ENCODE measurements around the gene EFTUD2. TPM values are rescaled to one million over a fixed set of nuclear protein-coding genes. Genes with fewer than 3 reads are reported as not detected.

The EFTUD2 gene
- total and polyA plus RNA-seq, 2 of the 13 experiments (the other 11 are each of a cell fraction or from before 2014, with no cell fraction given) = 111 to 137 TPM

- no peak for TF ChIP-seq ZNF335 (CRISPR knock-in tag; IDR thresholded peaks at IDR 0.05)
- TF ChIP-seq RBFOX2 (IDR thresholded peaks at IDR 0.05; ENCODE audit: low read depth, low read length) = no peak
- TF ChIP-seq ARID4A (CRISPR knock-in tag; IDR thresholded peaks at IDR 0.05; ENCODE audit: borderline replicate concordance) = no peak
- TF ChIP-seq ZNF30 (CRISPR knock-in tag; IDR thresholded peaks at IDR 0.05) = no peak
Observed at GRCh38 chr17:44879376-44879775, 19.9 kb downstream of the EFTUD2 start (continued).

DNA sequence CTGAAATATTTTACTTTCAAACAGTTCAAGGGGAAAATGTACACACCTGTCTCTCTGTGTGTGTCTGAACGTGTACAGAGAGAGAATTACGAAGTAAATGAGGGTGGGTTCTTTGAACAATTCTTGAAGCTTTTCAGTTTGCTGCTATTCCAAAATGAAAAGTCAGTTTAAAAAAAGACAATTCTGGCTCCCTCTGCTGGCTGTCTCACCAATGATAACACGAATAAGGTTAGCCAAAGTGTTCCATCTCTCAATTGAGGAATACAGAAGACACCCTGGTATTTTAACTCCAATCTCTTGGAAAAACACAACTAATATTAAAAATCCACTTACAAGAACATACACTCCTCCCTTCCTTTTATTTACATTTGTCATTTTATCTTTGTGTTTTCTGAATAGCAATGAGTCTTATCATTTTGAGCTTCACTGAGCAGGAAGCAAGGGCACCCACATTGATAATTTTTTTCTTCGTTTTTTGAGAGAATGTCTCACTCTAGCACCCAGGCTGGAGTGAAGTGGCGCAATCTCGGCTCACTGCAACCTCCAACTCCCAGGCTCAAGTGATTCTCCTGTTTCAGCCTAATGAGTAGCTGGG lies 20.5 kb downstream of the EFTUD2 start:
- Histone ChIP-seq H3K4me2 (ENCODE audit: low read depth, low read length) (no peak overlapping the region), H4K20me1 (ENCODE audit: insufficient read depth, low read length) (no peaks in the 10 kb centered on the region), H3K27ac (ENCODE audit: extremely low read length, insufficient read depth, low read length) (no peak overlapping the region), H3K4me1 (ENCODE audit: insufficient read depth, low read length) (no peaks in the 10 kb centered on the region), H3K9ac (ENCODE audit: insufficient read depth, low read depth, low read length) (no peak overlapping the region), H2AFZ (ENCODE audit: low read length) (no peak overlapping the region), H3K79me2 (ENCODE audit: insufficient read depth, low read length) (no peaks in the 10 kb centered on the region), H3K9me3 (ENCODE audit: low read length) (no peaks in the 10 kb centered on the region), H3K4me3 (replicated peaks in 1 of 3; ENCODE audit: insufficient read depth in 1 of 3, low read depth in 2 of 3, low read length in 3 of 3) (no peak overlapping the region), H3K27me3 (ENCODE audit: control insufficient read depth in 1 of 2, insufficient read depth in 2 of 2, low read length in 2 of 2) (no peaks in the 10 kb centered on the region), H3K36me3 (replicated peaks in 1 of 2; ENCODE audit: control insufficient read depth in 1 of 2, insufficient read depth in 2 of 2, low read length in 2 of 2) (peaks cover 46 to 89% of the 10 kb centered on the region in 2 experiments)
- CTCF ChIA-PET (ENCODE audit: low intra/inter-chr PET ratio, low total read pairs) = interaction anchor here (1.7 to 1.8 kb wide), 2 partner anchors 100 to 104 kb away, joined by 13 to 25 read pairs; no protein-coding TSS in a partner anchor
- POLR2A ChIA-PET = interaction anchor here (1.6 kb wide), 1 partner anchor 20 kb away, joined by 4 read pairs; the partner anchor contains the start of gene EFTUD2
- BruUV-seq (replicated peaks) = no TSS peak
- peak; percentile 45; the same call in 2 of the 3 replicates for ATAC-seq
- in situ Hi-C loops (cut with HindIII; ENCODE audit: extremely low pct_ligation_motif_present, low pct_unique_long_range_greater_than_20kb) (no loop called here), intact Hi-C loops (cut with micrococcal nuclease; ENCODE audit: unreplicated experiment) (no loop called here)
- peak; percentile 89 for FAIRE-seq
- peak; percentile 37 for DNase-seq (ENCODE audit: low spot score)
- WGBS (ENCODE audit: low lambda C conversion rate) = 66% methylated on average over 6 of the region's 6 CpGs
- TF ChIP-seq, protein P1, sequence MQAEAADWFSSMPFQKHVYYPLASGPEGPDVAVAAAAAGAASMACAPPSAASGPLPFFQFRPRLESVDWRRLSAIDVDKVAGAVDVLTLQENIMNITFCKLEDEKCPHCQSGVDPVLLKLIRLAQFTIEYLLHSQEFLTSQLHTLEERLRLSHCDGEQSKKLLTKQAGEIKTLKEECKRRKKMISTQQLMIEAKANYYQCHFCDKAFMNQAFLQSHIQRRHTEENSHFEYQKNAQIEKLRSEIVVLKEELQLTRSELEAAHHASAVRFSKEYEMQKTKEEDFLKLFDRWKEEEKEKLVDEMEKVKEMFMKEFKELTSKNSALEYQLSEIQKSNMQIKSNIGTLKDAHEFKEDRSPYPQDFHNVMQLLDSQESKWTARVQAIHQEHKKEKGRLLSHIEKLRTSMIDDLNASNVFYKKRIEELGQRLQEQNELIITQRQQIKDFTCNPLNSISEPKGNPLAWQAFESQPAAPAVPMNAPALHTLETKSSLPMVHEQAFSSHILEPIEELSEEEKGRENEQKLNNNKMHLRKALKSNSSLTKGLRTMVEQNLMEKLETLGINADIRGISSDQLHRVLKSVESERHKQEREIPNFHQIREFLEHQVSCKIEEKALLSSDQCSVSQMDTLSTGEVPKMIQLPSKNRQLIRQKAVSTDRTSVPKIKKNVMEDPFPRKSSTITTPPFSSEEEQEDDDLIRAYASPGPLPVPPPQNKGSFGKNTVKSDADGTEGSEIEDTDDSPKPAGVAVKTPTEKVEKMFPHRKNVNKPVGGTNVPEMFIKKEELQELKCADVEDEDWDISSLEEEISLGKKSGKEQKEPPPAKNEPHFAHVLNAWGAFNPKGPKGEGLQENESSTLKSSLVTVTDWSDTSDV (CRISPR knock-in tag; IDR thresholded peaks at IDR 0.05) = no peak
- TF ChIP-seq MTERF4 (CRISPR knock-in tag; IDR thresholded peaks at IDR 0.05) = no peak
- TF ChIP-seq STAG1 (CRISPR knock-in tag; IDR thresholded peaks at IDR 0.05) = peak; percentile 42
- 0 out of 2 replicates have a peak, but pooled peaks have one; percentile 15 for TF ChIP-seq SAP130 (CRISPR knock-in tag; IDR thresholded peaks at IDR 0.05; ENCODE audit: low read depth)
- TF ChIP-seq POLR2AphosphoS2 (IDR thresholded peaks at IDR 0.05; ENCODE audit: low read depth, low read length) = no peak
- TF ChIP-seq, protein P2, sequence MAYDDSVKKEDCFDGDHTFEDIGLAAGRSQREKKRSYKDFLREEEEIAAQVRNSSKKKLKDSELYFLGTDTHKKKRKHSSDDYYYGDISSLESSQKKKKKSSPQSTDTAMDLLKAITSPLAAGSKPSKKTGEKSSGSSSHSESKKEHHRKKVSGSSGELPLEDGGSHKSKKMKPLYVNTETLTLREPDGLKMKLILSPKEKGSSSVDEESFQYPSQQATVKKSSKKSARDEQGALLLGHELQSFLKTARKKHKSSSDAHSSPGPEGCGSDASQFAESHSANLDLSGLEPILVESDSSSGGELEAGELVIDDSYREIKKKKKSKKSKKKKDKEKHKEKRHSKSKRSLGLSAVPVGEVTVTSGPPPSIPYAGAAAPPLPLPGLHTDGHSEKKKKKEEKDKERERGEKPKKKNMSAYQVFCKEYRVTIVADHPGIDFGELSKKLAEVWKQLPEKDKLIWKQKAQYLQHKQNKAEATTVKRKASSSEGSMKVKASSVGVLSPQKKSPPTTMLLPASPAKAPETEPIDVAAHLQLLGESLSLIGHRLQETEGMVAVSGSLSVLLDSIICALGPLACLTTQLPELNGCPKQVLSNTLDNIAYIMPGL (CRISPR knock-in tag; IDR thresholded peaks at IDR 0.05; ENCODE audit: borderline replicate concordance in 1 of 2, low read depth in 1 of 2) = 0 out of 4 replicates have a peak, but pooled peaks of 1 of the 2 experiments have one; percentile 39
- TF ChIP-seq ZNF672 (CRISPR knock-in tag; IDR thresholded peaks at IDR 0.05) = no peak
